IMR-90 (cell line): Measurements from ENCODE around the gene TPD52L2. TPM values are rescaled to one million over a fixed set of nuclear protein-coding genes. Genes with fewer than 3 reads are reported as not detected.

ENCODE experiments used
- ATAC-seq: fragments of 200-7000 bp; cut with Tn5 transposase; 2 replicates; pipeline ENCODE4 v1.9.1; 2020; ENCODE audit warnings: low read depth, mild to moderate bottlenecking, moderate library complexity
- BruUV-seq: library from RNA; stranded (reverse); fragments of 400-500 nt; replicated peaks from 2 replicates; lab custom pipeline; 2021; lab: Mats Ljungman, UMichigan
- CTCF ChIA-PET: fragments of 300-600 bp; formaldehyde crosslinking; extraction: SDS; loops from one replicate; lab custom pipeline; 2021; ENCODE audit warnings: antibody characterized with exemption; lab: Yijun Ruan, JAX
- POLR2A ChIA-PET: fragments of 300-600 bp; sonication (Branson Sonifier 250); formaldehyde crosslinking; loops from one replicate; lab custom pipeline; 2022; ENCODE audit warnings: antibody characterized with exemption; ENCODE audit not compliant: unreplicated experiment; lab: Charles Lee
- DNase-seq: peaks from one replicate; pipeline ENCODE4 v3.0.0; 2013
- H2AFZ ChIP-seq: replicated peaks from 2 replicates; pipeline ENCODE3; 2013; ENCODE audit warnings: low read length, mild to moderate bottlenecking; ENCODE audit not compliant: poor library complexity
- H2AK5ac ChIP-seq: 2 replicates; pipeline ENCODE4 v1.6.1; 2013; ENCODE audit warnings: low read depth, low read length, inconsistent platforms
- H2AK9ac ChIP-seq: replicated peaks from 2 replicates; pipeline ENCODE3; 2013; ENCODE audit warnings: mild to moderate bottlenecking, low read depth, low read length, moderate library complexity; ENCODE audit not compliant: poor library complexity
- H2BK120ac ChIP-seq: 2 replicates; pipeline ENCODE4 v1.6.1; 2013; ENCODE audit warnings: low read depth, low read length, inconsistent platforms
- H2BK15ac ChIP-seq: 3 replicates; pipeline ENCODE4 v1.6.1; 2013; ENCODE audit warnings: low read depth, low read length, inconsistent platforms
- H2BK20ac ChIP-seq: 2 replicates; pipeline ENCODE4 v1.6.1; 2013; ENCODE audit warnings: low read depth, mild to moderate bottlenecking, inconsistent platforms, low read length, moderate library complexity
- H2BK5ac ChIP-seq: 2 replicates; pipeline ENCODE4 v1.6.1; 2013; ENCODE audit warnings: mild to moderate bottlenecking, low read depth, low read length, inconsistent platforms; ENCODE audit not compliant: poor library complexity, severe bottlenecking
- H3K14ac ChIP-seq: replicated peaks from 2 replicates; pipeline ENCODE4 v1.6.1; 2013; ENCODE audit warnings: low read depth, low read length, inconsistent platforms
- H3K18ac ChIP-seq: 2 replicates; pipeline ENCODE4 v1.6.1; 2013; ENCODE audit warnings: low read depth, low read length, control low read depth
- H3K23ac ChIP-seq: 2 replicates; pipeline ENCODE4 v1.6.1; 2013; ENCODE audit warnings: low read depth, low read length, inconsistent platforms
- H3K27ac ChIP-seq: 2 replicates; pipeline ENCODE4 v1.5.1; 2013; ENCODE audit warnings: mild to moderate bottlenecking, control low read depth, low read length; ENCODE audit not compliant: insufficient read depth
- H3K27me3 ChIP-seq: 2 replicates; pipeline ENCODE4 v1.6.1; 2013; ENCODE audit warnings: low read length; ENCODE audit not compliant: control insufficient read depth, insufficient read depth
- H3K36me3 ChIP-seq: 2 replicates; pipeline ENCODE4 v1.6.1; 2013; ENCODE audit warnings: low read length, mixed read lengths; ENCODE audit not compliant: control insufficient read depth, insufficient read depth
- H3K4ac ChIP-seq: 2 replicates; pipeline ENCODE4 v1.6.1; 2013; ENCODE audit warnings: low read depth, low read length, inconsistent platforms
- H3K4me1 ChIP-seq: 2 replicates; pipeline ENCODE4 v1.6.1; 2013; ENCODE audit warnings: low read length, mixed read lengths; ENCODE audit not compliant: control insufficient read depth, insufficient read depth
- H3K4me2 ChIP-seq: 2 replicates; pipeline ENCODE4 v1.6.1; 2013; ENCODE audit warnings: low read depth, mild to moderate bottlenecking, control low read depth, low read length, moderate library complexity
- H3K4me3 ChIP-seq: 2 replicates; pipeline ENCODE4 v1.5.1; 2013; ENCODE audit warnings: low read depth, mild to moderate bottlenecking, control low read depth, low read length, moderate library complexity; ENCODE audit not compliant: insufficient read depth
- H3K56ac ChIP-seq: 2 replicates; pipeline ENCODE4 v1.6.1; 2013; ENCODE audit warnings: low read length, inconsistent platforms; ENCODE audit not compliant: insufficient read depth; ENCODE audit errors: extremely low read depth
- H3K79me1 ChIP-seq, 2 experiments: 2 replicates each; pipeline ENCODE4 v1.6.1; 2013; ENCODE audit warnings: low read length in 2 of 2, inconsistent platforms in 1 of 2, low read depth in 1 of 2
- H3K9ac ChIP-seq: 2 replicates; pipeline ENCODE4 v1.6.1; 2013; ENCODE audit warnings: low read depth, low read length, control low read depth
- H3K9me1 ChIP-seq: 2 replicates; pipeline ENCODE4 v1.6.1; 2013; ENCODE audit warnings: low read length, inconsistent platforms; ENCODE audit not compliant: insufficient read depth
- H3K9me3 ChIP-seq: 2 replicates; pipeline ENCODE4 v1.6.1; 2013; ENCODE audit warnings: low read length; ENCODE audit not compliant: control insufficient read depth, insufficient read depth
- H4K20me1 ChIP-seq: 2 replicates; pipeline ENCODE4 v1.6.1; 2013; ENCODE audit warnings: low read length, inconsistent platforms; ENCODE audit not compliant: insufficient read depth
- H4K5ac ChIP-seq: 2 replicates; pipeline ENCODE4 v1.6.1; 2013; ENCODE audit warnings: mild to moderate bottlenecking, low read depth, low read length, control low read depth
- H4K8ac ChIP-seq, 2 experiments: 2 replicates each; pipeline ENCODE4 v1.6.1; 2013; ENCODE audit warnings: low read depth in 2 of 2, low read length in 2 of 2, control low read depth in 1 of 2, inconsistent platforms in 1 of 2
- H4K91ac ChIP-seq: 2 replicates; pipeline ENCODE4 v1.6.1; 2013; ENCODE audit warnings: low read depth, low read length, inconsistent platforms; ENCODE audit not compliant: insufficient read depth
- NFE2L2 ChIP-seq: fragments of 150-350 bp; IDR thresholded peaks from 2 replicates; pipeline ENCODE4 v1.6.1; 2016; ENCODE audit warnings: low read depth, mild to moderate bottlenecking, low read length
- WGBS, 2 experiments: methylation state at CpG; one replicate each; pipeline versions ENCODE4 v1.1.5 to v1.1.7; 2013; ENCODE audit warnings: missing lambda C conversion rate in 2 of 2; ENCODE audit not compliant: insufficient read length in 1 of 2; ENCODE audit errors: extremely low coverage in 2 of 2; 5-methylcytosine and 5-hydroxymethylcytosine counted together
- dilution Hi-C: fragments of 300-500 bp; cut with HindIII; formaldehyde crosslinking; loops from one replicate; pipeline ENCODE4 v1.14.3; 2018; ENCODE audit warnings: low sequenced_read_pairs; ENCODE audit not compliant: unreplicated experiment
- in situ Hi-C: fragments of 300-500 bp; cut with MboI; formaldehyde crosslinking; loops from 3 replicates; pipeline ENCODE4 v1.14.3; 2019; ENCODE audit warnings: low sequenced_read_pairs, inconsistent platforms, mixed read lengths
- intact Hi-C: fragments of 100-400 bp; cut with micrococcal nuclease; formaldehyde crosslinking; loops from 2 replicates; pipeline ENCODE4 v1.10.0; 2022
- polyA plus RNA-seq, 3 experiments: library from polyadenylated mRNA; depleted of rRNA; stranded (reverse); fragments of >200 nt; gene quantifications; 2 replicates each; pipeline ENCODE4 v1.2.3, GENCODE V29; 2012; ENCODE audit warnings: low replicate concordance in 1 of 3
- total RNA-seq: library from RNA; depleted of rRNA; stranded (reverse); fragments of >200 nt; gene quantifications from 2 replicates; pipeline ENCODE4 v1.2.3, GENCODE V29; 2012

TPD52L2 gene
- total and polyA plus RNA-seq, 2 of the 4 experiments (the other 2 are of a cell fraction): 113 to 189 TPM

DNA sequence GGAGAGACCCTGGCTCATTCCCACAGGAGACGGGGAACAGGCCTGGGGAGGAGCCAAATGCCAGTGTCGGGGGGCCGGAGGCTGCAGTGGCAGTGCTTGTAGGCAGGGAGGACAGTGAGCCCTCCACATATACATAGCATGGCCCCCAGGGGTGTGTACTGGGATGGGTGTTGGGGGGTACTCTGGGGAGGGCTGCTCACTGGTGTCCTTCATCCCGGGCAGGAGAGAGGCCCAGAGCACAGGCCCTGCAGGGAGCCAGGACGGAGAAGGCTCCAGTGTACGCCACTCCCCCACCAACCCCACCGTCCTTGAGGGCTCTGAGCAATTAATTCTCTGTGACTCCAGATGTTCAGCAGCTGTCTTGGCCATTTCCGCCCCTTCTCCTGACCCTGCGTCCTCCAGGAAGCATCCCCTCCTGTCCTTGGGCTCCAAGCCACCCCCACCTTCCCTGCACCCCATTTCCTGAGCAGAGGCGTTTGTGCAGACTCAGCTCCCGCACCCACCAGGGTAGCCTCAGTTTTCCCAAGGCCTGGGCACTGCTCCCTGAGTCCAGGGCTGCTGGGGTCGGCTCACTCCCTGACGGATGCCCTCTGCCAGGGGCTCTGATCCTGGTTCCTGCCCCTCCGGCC, 7.2 kb upstream of the TPD52L2 start:
- Histone ChIP-seq H4K5ac (no peak overlapping the region), H3K27ac (no peak overlapping the region), H4K8ac (peak overlapping the region in 1 of 2 experiments; percentile 56; a peak in 1 of 4 replicates), H3K56ac (no peak overlapping the region), H3K23ac (no peak overlapping the region), H2AK5ac (peak overlapping the region; percentile 21), H2AK9ac (peak overlapping the region; percentile 77), H3K4ac (no peak overlapping the region), H2BK120ac (no peak overlapping the region), H2AFZ (peak overlapping the region; percentile 1), H3K18ac (no peak overlapping the region), H3K9me3 (no peaks in the 10 kb centered on the region), H3K79me1 (no peaks in the 10 kb centered on the region), H3K9ac (no peak overlapping the region), H3K4me1 (peaks cover 27% of the 10 kb centered on the region), H2BK15ac (no peak overlapping the region), H4K91ac (no peak overlapping the region), H3K14ac (no peak overlapping the region), H3K4me2 (no peak overlapping the region), H3K36me3 (peaks cover 10% of the 10 kb centered on the region; the same call in 1 of the 2 replicates), H3K9me1 (no peaks in the 10 kb centered on the region), H2BK20ac (no peak overlapping the region), H3K27me3 (no peaks in the 10 kb centered on the region; the same call in 1 of the 2 replicates), H3K4me3 (no peak overlapping the region), H2BK5ac (no peak overlapping the region), H4K20me1 (no peaks in the 10 kb centered on the region; the same call in 1 of the 2 replicates)
- ATAC-seq: peak; percentile 9
- 33% methylated on average over 1 of the region's 14 CpGs; no CpG with 5 or more reads in 1 of the 2 experiments for WGBS, 2 experiments
- DNase-seq: no peak
- POLR2A ChIA-PET: no interaction called here
- no TSS peak for BruUV-seq
- intact Hi-C loops: no loop called here
- dilution Hi-C loops: no loop called here
- in situ Hi-C loops: loop anchor here (5.0 kb wide), 1 partner anchor 76 kb away; no protein-coding TSS in a partner anchor
- CTCF ChIA-PET: interaction anchor here (0.9 to 1.4 kb wide), 2 partner anchors 71 to 83 kb away, joined by 3 read pairs; no protein-coding TSS in a partner anchor
- no peak for TF ChIP-seq NFE2L2
